ENCODE results near the gene DCAF11. TPM values are rescaled to one million over a fixed set of nuclear protein-coding genes. Genes with fewer than 3 reads are reported as not detected.

DCAF11 gene
- total and polyA plus RNA-seq, 2 of the 13 experiments (the other 11 are each of a cell fraction or from before 2014, with no cell fraction given) = 150 to 257 TPM

- no peak for TF ChIP-seq ZNF761 (CRISPR knock-in tag; conservative IDR thresholded peaks at IDR 0.05)
- no peak for TF ChIP-seq FOXP1 (IDR thresholded peaks at IDR 0.05)
- no peak for TF ChIP-seq FOXP1 (CRISPR knock-in tag; IDR thresholded peaks at IDR 0.05)
- TF ChIP-seq MTERF4 (CRISPR knock-in tag; IDR thresholded peaks at IDR 0.05) = no peak
- no peak for TF ChIP-seq PRMT3 (CRISPR knock-in tag; IDR thresholded peaks at IDR 0.05; ENCODE audit: borderline replicate concordance, low read depth)
- no peak for TF ChIP-seq ZNF296 (CRISPR knock-in tag; conservative IDR thresholded peaks at IDR 0.05)
- TF ChIP-seq BORCS8-MEF2B (CRISPR knock-in tag; IDR thresholded peaks at IDR 0.05) = no peak; the same call in 1 of the 2 replicates
- no peak for TF ChIP-seq GPN1 (CRISPR knock-in tag; IDR thresholded peaks at IDR 0.05; ENCODE audit: borderline replicate concordance)
- no peak for TF ChIP-seq CTCF (CRISPR knock-in tag; IDR thresholded peaks at IDR 0.05)
- no peak for TF ChIP-seq ZNF713 (CRISPR knock-in tag; IDR thresholded peaks at IDR 0.05)
- TF ChIP-seq ZNF644 (CRISPR knock-in tag; IDR thresholded peaks at IDR 0.05; ENCODE audit: low read depth) = no peak
- TF ChIP-seq MXD4 (CRISPR knock-in tag; IDR thresholded peaks at IDR 0.05) = no peak
- no peak for TF ChIP-seq PBX3 (CRISPR knock-in tag; IDR thresholded peaks at IDR 0.05; ENCODE audit: borderline replicate concordance)
- TF ChIP-seq SNAPC5 (CRISPR knock-in tag; IDR thresholded peaks at IDR 0.05; ENCODE audit: borderline replicate concordance) = no peak
- no peak for TF ChIP-seq ZBTB21 (CRISPR knock-in tag; IDR thresholded peaks at IDR 0.05)
- no peak for TF ChIP-seq NPAS2 (CRISPR knock-in tag; IDR thresholded peaks at IDR 0.05; ENCODE audit: borderline replicate concordance)
- TF ChIP-seq POGZ (CRISPR knock-in tag; IDR thresholded peaks at IDR 0.05) = no peak
- TF ChIP-seq ZBTB38 (CRISPR knock-in tag; IDR thresholded peaks at IDR 0.05) = peak; percentile 1; the same call in 1 of the 2 replicates
- no peak for TF ChIP-seq ZNF138 (CRISPR knock-in tag; IDR thresholded peaks at IDR 0.05; ENCODE audit: low read depth)
- TF ChIP-seq CENPT (CRISPR knock-in tag; IDR thresholded peaks at IDR 0.05; ENCODE audit: low read depth) = peak; percentile 56; the same call in 1 of the 2 replicates
- TF ChIP-seq PHF21A (CRISPR knock-in tag; IDR thresholded peaks at IDR 0.05) = no peak
- no peak for TF ChIP-seq ZNF101 (CRISPR knock-in tag; IDR thresholded peaks at IDR 0.05; ENCODE audit: borderline replicate concordance, low read depth)
- TF ChIP-seq ZKSCAN8 (CRISPR knock-in tag; IDR thresholded peaks at IDR 0.05; ENCODE audit: borderline replicate concordance) = no peak
- no peak for TF ChIP-seq LBX2 (CRISPR knock-in tag; IDR thresholded peaks at IDR 0.05; ENCODE audit: borderline replicate concordance)
- TF ChIP-seq ARID2 (CRISPR knock-in tag; IDR thresholded peaks at IDR 0.05; ENCODE audit: borderline replicate concordance) = no peak
- no peak for TF ChIP-seq NONO (IDR thresholded peaks at IDR 0.05)
- no peak for TF ChIP-seq NONO (CRISPR knock-in tag; conservative IDR thresholded peaks at IDR 0.05)
Measured at GRCh38 chr14:24137529-24138395, 23.2 kb downstream of the DCAF11 start (continued).
